GM12878 (cell line): Measurements from ENCODE around the gene PHLDB3. TPM values are rescaled to one million over a fixed set of nuclear protein-coding genes. Genes with fewer than 3 reads are reported as not detected.

Experiments
- CBX3 ChIP-seq: fragments of 200-600 bp; sonication (generic); IDR thresholded peaks from 2 replicates; pipeline ENCODE4 v1.6.1; 2016; ENCODE audit warnings: low read depth, borderline replicate concordance
- DPF2 ChIP-seq: fragments of 450-650 bp; IDR thresholded peaks from 2 replicates; pipeline ENCODE4 v1.6.1; 2017; ENCODE audit warnings: mild to moderate bottlenecking
- ETV6 ChIP-seq, 2 experiments: fragments of 450-650 bp in 1 of 2; IDR thresholded peaks in 1 of 2; conservative IDR thresholded peaks in 1 of 2; 2 replicates each; pipeline ENCODE4 v1.6.1; 2014; ENCODE audit warnings: antibody characterized with exemption in 1 of 2, borderline replicate concordance in 1 of 2, low read depth in 1 of 2, mild to moderate bottlenecking in 1 of 2, moderate library complexity in 1 of 2
- EZH2 ChIP-seq: IDR thresholded peaks from 2 replicates; pipeline ENCODE4 v1.6.1; 2012; ENCODE audit warnings: low read depth, mild to moderate bottlenecking, control low read depth, inconsistent platforms, low read length, borderline replicate concordance; ENCODE audit not compliant: control insufficient read depth
- FOXM1 ChIP-seq: IDR thresholded peaks from 2 replicates; pipeline ENCODE4 v1.6.1; 2012; ENCODE audit warnings: low read depth, mild to moderate bottlenecking, inconsistent platforms, low read length, moderate library complexity
- HDAC2 ChIP-seq: fragments of 200-600 bp; sonication (generic); IDR thresholded peaks from 2 replicates; pipeline ENCODE4 v1.6.1; 2017
- HDAC6 ChIP-seq: fragments of 200-600 bp; sonication (generic); IDR thresholded peaks from one replicate; pipeline ENCODE4 v1.8.0; 2017; ENCODE audit warnings: antibody characterized with exemption; ENCODE audit not compliant: unreplicated experiment
- IKZF2 ChIP-seq, 2 experiments: fragments of 450-650 bp; IDR thresholded peaks; 2 replicates each; pipeline ENCODE4 v1.6.1; 2017; ENCODE audit warnings: mild to moderate bottlenecking in 2 of 2, moderate library complexity in 2 of 2
- KLF5 ChIP-seq: fragments of 450-650 bp; IDR thresholded peaks from 2 replicates; pipeline ENCODE4 v1.6.1; 2014; ENCODE audit warnings: mild to moderate bottlenecking; ENCODE audit not compliant: partially characterized antibody
- LARP7 ChIP-seq: fragments of 450-650 bp; IDR thresholded peaks from 2 replicates; pipeline ENCODE4 v1.6.1; 2017; ENCODE audit warnings: mild to moderate bottlenecking
- MXI1 ChIP-seq: fragments of 150-350 bp; IDR thresholded peaks from 2 replicates; pipeline ENCODE4 v1.6.1; 2011; ENCODE audit warnings: low read depth, mild to moderate bottlenecking, inconsistent platforms, low read length, improper control_type of control experiment
- NFXL1 ChIP-seq: fragments of 450-650 bp; IDR thresholded peaks from 2 replicates; pipeline ENCODE4 v1.6.1; 2017; ENCODE audit warnings: antibody characterized with exemption, mild to moderate bottlenecking, borderline replicate concordance
- NKRF ChIP-seq: fragments of 450-650 bp; conservative IDR thresholded peaks from 2 replicates; pipeline ENCODE4 v1.6.1; 2017; ENCODE audit warnings: mild to moderate bottlenecking, moderate library complexity
- PAX8 ChIP-seq: fragments of 450-650 bp; IDR thresholded peaks from 2 replicates; pipeline ENCODE4 v1.6.1; 2017; ENCODE audit warnings: mild to moderate bottlenecking, moderate library complexity
- SKIL ChIP-seq: fragments of 450-650 bp; IDR thresholded peaks from 2 replicates; pipeline ENCODE4 v1.6.1; 2017; ENCODE audit warnings: mild to moderate bottlenecking, low read depth, inconsistent platforms; ENCODE audit not compliant: poor library complexity, severe bottlenecking
- STAT3 ChIP-seq: IDR thresholded peaks from 2 replicates; pipeline ENCODE4 v1.6.1; 2011; ENCODE audit warnings: low read depth, low read length, improper control_type of control experiment
- SUZ12 ChIP-seq: fragments of 200-600 bp; sonication (generic); IDR thresholded peaks from one replicate; pipeline ENCODE4 v1.6.1; 2018; ENCODE audit warnings: antibody characterized with exemption, mild to moderate bottlenecking; ENCODE audit not compliant: unreplicated experiment
- TCF12 ChIP-seq: IDR thresholded peaks from 2 replicates; pipeline ENCODE4 v1.6.1; 2011; ENCODE audit warnings: low read depth, mild to moderate bottlenecking, low read length
- USF2 ChIP-seq: IDR thresholded peaks from 2 replicates; pipeline ENCODE4 v1.6.1; 2011; ENCODE audit warnings: low read depth, low read length, improper control_type of control experiment, borderline replicate concordance
- ZBTB40 ChIP-seq: fragments of 450-650 bp; IDR thresholded peaks from 2 replicates; pipeline ENCODE4 v1.6.1; 2016; ENCODE audit warnings: mild to moderate bottlenecking, moderate library complexity, borderline replicate concordance
- ZNF274 ChIP-seq: IDR thresholded peaks from one replicate; pipeline ENCODE4 v1.8.0; 2011; ENCODE audit not compliant: insufficient read length, insufficient read depth
- polyA plus RNA-seq, 11 experiments: library from polyadenylated mRNA; depleted of rRNA in 4 of 11; unstranded in 6 of 11; stranded (reverse) in 5 of 11; fragments of >200 nt; fragmentation: Nextera tagmentation in 4 of 11; fragmentation: Illumina TruSeq in 1 of 11; extraction: Ambion mirVana in 4 of 11; extraction: Trizol in 1 of 11; gene quantifications; 1 replicate in 1 of 11; 2 replicates in 10 of 11; pipeline versions ENCODE4 v1.2.1 to v1.2.3, GENCODE V29; 2011 to 2016; ENCODE audit warnings: inconsistent platforms in 2 of 11, missing spikeins in 2 of 11, low read depth in 1 of 11
- total RNA-seq, 4 experiments: library from RNA; depleted of rRNA in 3 of 4; stranded (reverse); fragments of >200 nt in 3 of 4; fragmentation: Illumina TruSeq in 1 of 4; extraction: Trizol in 1 of 4; gene quantifications; 2 replicates each; pipeline versions ENCODE4 v1.2.1 to v1.2.3, GENCODE V29; 2013 to 2021

The PHLDB3 gene
- total and polyA plus RNA-seq, 10 of the 15 experiments (the other 5 are each of a cell fraction or from before 2014, with no cell fraction given), result 0.13 to 13.0 (median 5.5) TPM

GRCh38 chr19:43504426-43505185, at the start of gene PHLDB3 (continued):
- TF ChIP-seq ZBTB40 (peak; percentile 13; the same call in 1 of the 2 replicates), NKRF (0 out of 2 replicates have a peak, but pooled peaks have one; percentile 25), CBX3 (no peak), HDAC6 (no peak), STAT3 (no peak), SKIL (no peak), FOXM1 (no peak), KLF5 (no peak), PAX8 (no peak), NFXL1 (no peak), TCF12 (no peak), IKZF2 (IDR thresholded peaks at IDR 0.05) (peak in 1 of 2 experiments; percentile 11; a peak in 1 of 4 replicates), SUZ12 (no peak), ETV6 (conservative IDR thresholded peaks at IDR 0.05 in 1 of 2, IDR thresholded peaks at IDR 0.05 in 1 of 2; ENCODE audit: borderline replicate concordance in 1 of 2, low read depth in 1 of 2) (no peak), LARP7 (no peak), ZNF274 (no peak), HDAC2 (no peak), EZH2 (no peak), USF2 (no peak), DPF2 (peak; percentile 15; the same call in 1 of the 2 replicates), MXI1 (no peak)
